Dendritic cell treated with granulocyte-macrophage colony-stimulating factor and Interleukin-4, amounts not matched to agents 40 ng/mL and 50 ng/mL, for 4 days (primary cell): ENCODE results near the gene TRAF3IP3.

Experiments
- H3K27ac Mint-ChIP-seq: one replicate; pipeline ENCODE4 v1.8.0; 2022; ENCODE audit warnings: mild to moderate bottlenecking, mixed read lengths
- H3K27me3 Mint-ChIP-seq: one replicate; pipeline ENCODE4 v1.8.0; 2022; ENCODE audit warnings: mild to moderate bottlenecking, mixed read lengths
- H3K36me3 Mint-ChIP-seq: one replicate; pipeline ENCODE4 v1.8.0; 2022; ENCODE audit warnings: low read depth, mixed read lengths
- H3K4me1 Mint-ChIP-seq: one replicate; pipeline ENCODE4 v1.8.0; 2022; ENCODE audit warnings: low read depth, mixed read lengths
- H3K4me3 Mint-ChIP-seq: one replicate; pipeline ENCODE4 v1.8.0; 2022; ENCODE audit warnings: mild to moderate bottlenecking, moderate library complexity, mixed read lengths
- H3K9me3 Mint-ChIP-seq: one replicate; pipeline ENCODE4 v1.8.0; 2022; ENCODE audit warnings: mixed read lengths
- intact Hi-C: fragments of 100-400 bp; cut with micrococcal nuclease; formaldehyde crosslinking; loops from one replicate; pipeline ENCODE4 v1.15.0; 2022

The TRAF3IP3 gene

DNA sequence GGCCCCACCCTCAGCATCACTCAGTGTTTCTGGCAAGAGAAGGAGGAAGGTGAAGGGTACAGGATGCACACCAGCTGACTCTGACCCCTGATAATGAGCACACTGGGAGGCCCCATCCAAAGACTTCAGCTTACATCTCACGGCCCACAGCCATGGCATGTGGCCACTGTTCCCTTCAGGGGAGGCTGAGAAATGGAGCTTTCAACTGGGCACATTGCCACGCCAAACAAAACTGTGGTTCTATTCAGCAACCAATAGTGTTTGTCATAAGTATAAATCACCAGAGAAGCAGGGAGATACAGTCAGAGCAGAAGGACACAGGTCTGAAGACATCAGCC, 12.7 kb upstream of the TRAF3IP3 start:
- peaks cover 64% of the 10 kb centered on the region for H3K4me1 Mint-ChIP-seq
- H3K9me3 Mint-ChIP-seq, result no peaks in the 10 kb centered on the region
- H3K27me3 Mint-ChIP-seq, result no peaks in the 10 kb centered on the region
- peak overlapping the region; percentile 47 for H3K27ac Mint-ChIP-seq
- H3K36me3 Mint-ChIP-seq, result no peaks in the 10 kb centered on the region
- intact Hi-C loops, result no loop called here
- no peak overlapping the region for H3K4me3 Mint-ChIP-seq

DNA sequence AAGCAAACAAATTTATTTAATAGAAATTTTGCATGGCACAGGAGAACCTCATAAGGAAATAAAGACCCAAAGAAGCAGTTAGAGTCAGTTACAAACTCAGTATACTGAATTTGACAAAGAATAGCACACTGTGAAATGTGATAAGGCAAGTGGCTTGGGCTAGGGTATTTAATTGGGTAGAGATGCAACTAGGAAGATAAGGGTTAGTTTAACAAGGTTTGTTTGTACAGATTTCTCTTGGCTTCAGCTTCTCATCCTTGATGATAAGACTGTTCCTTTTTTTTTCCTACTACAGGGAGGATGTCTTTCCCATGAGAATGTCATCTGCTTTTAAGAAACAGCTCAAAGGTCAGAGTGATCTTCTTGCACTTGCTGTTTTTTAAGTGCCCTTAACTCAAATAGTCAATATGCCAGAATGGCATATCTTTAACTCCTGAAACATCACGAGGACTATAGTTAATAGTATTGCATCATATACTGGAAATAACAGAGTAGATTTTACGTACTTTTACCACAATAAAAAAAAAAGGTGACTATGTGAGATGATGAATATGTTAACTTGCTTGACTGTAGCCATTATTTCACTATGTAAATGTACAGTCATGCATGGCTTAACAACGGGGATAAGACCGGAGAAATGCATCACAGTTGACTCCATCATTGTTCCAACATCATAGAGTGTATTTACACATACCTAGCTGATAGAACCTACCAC, 9.2 kb upstream of the TRAF3IP3 start:
- Mint-ChIP-seq H3K36me3 (no peaks in the 10 kb centered on the region), H3K4me3 (no peak overlapping the region), H3K9me3 (no peaks in the 10 kb centered on the region), H3K27ac (no peak overlapping the region), H3K4me1 (peaks cover 71% of the 10 kb centered on the region), H3K27me3 (no peaks in the 10 kb centered on the region)
- intact Hi-C loops, result loop anchor here (1.0 to 5.0 kb wide), 4 partner anchors 53 to 170 kb away; partner anchors contain the start of gene LAMB3

DNA sequence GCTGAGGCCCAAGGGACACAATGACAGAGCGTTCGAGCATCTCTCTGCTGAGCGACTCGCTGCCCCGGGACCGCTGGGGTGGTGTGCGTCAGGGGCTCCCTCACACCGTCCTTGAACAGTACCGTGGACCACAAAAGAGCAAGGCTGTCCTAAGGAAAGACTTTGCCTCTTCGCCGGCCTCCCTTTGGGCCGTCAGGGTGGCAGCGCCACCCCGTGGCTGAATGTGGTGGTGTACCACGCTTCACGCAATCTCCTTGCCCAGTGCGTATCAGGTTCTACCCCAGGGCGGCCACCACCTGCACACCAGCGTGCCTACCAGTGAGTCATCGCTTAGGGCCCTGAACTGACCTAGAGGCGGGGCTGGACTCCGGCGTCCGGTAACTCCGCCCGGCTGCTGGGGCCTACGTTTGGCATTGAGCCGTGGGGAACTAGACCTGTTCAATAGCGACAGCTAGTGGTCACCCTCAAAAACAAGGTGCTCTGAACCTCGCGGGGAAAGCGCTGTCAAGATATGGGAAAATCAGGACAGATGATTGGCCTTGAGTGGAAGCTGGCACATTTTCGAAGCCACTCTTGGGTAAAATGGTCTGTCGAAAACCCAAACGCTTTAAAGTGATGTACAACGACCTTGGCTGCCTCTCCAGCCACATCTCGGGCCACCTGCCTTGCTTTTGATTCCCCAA, 8.1 kb upstream of the TRAF3IP3 start:
- H3K4me3 Mint-ChIP-seq, result peak overlapping the region; percentile 80
- no peaks in the 10 kb centered on the region for H3K9me3 Mint-ChIP-seq
- peak overlapping the region; percentile 77 for H3K27ac Mint-ChIP-seq
- H3K4me1 Mint-ChIP-seq, result peaks cover 73% of the 10 kb centered on the region
- intact Hi-C loops, result loop anchor here (1.0 to 5.0 kb wide), 4 partner anchors 54 to 171 kb away; partner anchors contain the start of gene LAMB3
- H3K36me3 Mint-ChIP-seq, result no peaks in the 10 kb centered on the region
- no peaks in the 10 kb centered on the region for H3K27me3 Mint-ChIP-seq

DNA sequence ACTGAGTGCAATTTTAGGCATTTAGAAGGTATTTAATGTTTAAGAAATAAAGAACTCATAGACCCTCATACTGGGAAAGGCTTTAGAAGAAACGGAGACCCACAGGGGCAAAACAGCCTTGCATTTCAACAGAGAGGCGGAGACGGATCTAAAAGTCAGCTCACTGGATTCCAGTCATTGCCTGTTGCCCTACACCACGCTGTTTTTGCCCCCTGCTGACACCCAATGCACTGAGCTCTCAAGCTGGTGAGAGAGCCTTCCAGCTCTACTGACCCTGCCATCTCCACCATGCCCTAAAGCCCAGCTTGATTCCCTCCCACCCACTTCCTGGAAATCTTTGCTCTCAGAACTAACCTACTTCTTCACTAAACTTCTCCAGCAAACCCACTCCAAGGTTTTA, 7.2 kb upstream of the TRAF3IP3 start:
- H3K36me3 Mint-ChIP-seq, result no peaks in the 10 kb centered on the region
- H3K27me3 Mint-ChIP-seq, result no peaks in the 10 kb centered on the region
- H3K27ac Mint-ChIP-seq, result peak overlapping the region; percentile 77
- no peak overlapping the region for H3K4me3 Mint-ChIP-seq
- intact Hi-C loops, result loop anchor here (5.0 kb wide), 1 partner anchor 96 kb away; the partner anchor contains the start of gene LAMB3
- H3K9me3 Mint-ChIP-seq, result no peaks in the 10 kb centered on the region
- peaks cover 64% of the 10 kb centered on the region for H3K4me1 Mint-ChIP-seq

DNA sequence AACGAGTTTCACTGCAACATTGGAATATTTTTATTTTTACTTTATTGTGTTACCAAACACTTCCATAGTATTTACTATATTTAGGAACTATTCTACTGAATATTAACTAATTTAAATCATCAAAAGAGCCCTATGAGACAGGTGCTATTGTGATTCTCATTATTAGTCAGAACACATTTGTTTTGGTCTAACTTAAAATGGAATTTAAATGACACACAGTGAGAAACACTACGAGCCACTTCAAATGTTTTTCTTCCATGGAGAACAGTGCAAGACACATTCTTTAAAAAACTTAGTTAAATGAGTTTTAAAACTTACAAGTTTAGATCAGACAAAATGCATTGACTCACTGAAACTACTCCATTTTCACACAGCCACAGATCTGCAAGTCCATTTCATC, 6.6 kb upstream of the TRAF3IP3 start:
- no peaks in the 10 kb centered on the region for H3K36me3 Mint-ChIP-seq
- H3K4me1 Mint-ChIP-seq, result peaks cover 63% of the 10 kb centered on the region
- H3K4me3 Mint-ChIP-seq, result no peak overlapping the region
- intact Hi-C loops, result loop anchor here (5.0 kb wide), 1 partner anchor 97 kb away; the partner anchor contains the start of gene LAMB3
- H3K27me3 Mint-ChIP-seq, result no peaks in the 10 kb centered on the region
- H3K9me3 Mint-ChIP-seq, result no peaks in the 10 kb centered on the region
- H3K27ac Mint-ChIP-seq, result no peak overlapping the region

- Mint-ChIP-seq H3K4me3 (no peak overlapping the region), H3K27me3 (no peaks in the 10 kb centered on the region), H3K36me3 (no peaks in the 10 kb centered on the region), H3K9me3 (no peaks in the 10 kb centered on the region), H3K4me1 (peaks cover 62% of the 10 kb centered on the region), H3K27ac (no peak overlapping the region)
- intact Hi-C loops, result loop anchor here (5.0 kb wide), 1 partner anchor 97 kb away; the partner anchor contains the start of gene LAMB3
Observed at GRCh38 chr1:209749670-209750323, 6.1 kb upstream of the TRAF3IP3 start.

- Mint-ChIP-seq H3K4me1 (peaks cover 75% of the 10 kb centered on the region), H3K36me3 (no peaks in the 10 kb centered on the region), H3K9me3 (no peaks in the 10 kb centered on the region), H3K27me3 (no peaks in the 10 kb centered on the region), H3K27ac (peak overlapping the region; percentile 73), H3K4me3 (no peak overlapping the region)
- intact Hi-C loops, result no loop called here
Observed at GRCh38 chr1:209751627-209752231, 4.1 kb upstream of the TRAF3IP3 start.

DNA sequence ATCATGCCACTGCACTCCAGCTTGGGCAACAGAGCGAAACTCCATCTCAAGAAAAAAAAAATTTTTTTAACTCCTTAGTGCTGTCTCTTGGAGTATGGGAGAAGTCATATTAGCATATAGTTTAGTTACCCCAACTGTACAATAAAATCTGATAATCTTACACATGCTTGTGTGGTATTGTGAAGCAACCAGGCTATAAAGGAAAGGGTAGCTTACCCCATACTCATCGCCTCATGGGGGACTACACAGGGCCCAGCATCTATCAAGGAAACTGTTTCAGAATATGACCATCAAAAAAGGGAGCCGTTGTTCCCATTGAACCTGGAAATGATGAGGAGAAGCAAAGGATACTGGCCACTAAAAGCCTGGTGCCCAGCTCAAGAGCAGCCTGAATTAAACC, 3.0 kb upstream of the TRAF3IP3 start:
- no peaks in the 10 kb centered on the region for H3K36me3 Mint-ChIP-seq
- H3K27me3 Mint-ChIP-seq, result no peaks in the 10 kb centered on the region
- H3K9me3 Mint-ChIP-seq, result no peaks in the 10 kb centered on the region
- no peak overlapping the region for H3K4me3 Mint-ChIP-seq
- no peak overlapping the region for H3K27ac Mint-ChIP-seq
- H3K4me1 Mint-ChIP-seq, result peaks cover 79% of the 10 kb centered on the region
- intact Hi-C loops, result no loop called here

GRCh38 chr1:209755256-209755655, 597 bp upstream of the TRAF3IP3 start:
- Mint-ChIP-seq H3K36me3 (peaks cover 22% of the 10 kb centered on the region), H3K27ac (peak overlapping the region; percentile 91), H3K4me3 (peak overlapping the region; percentile 84), H3K9me3 (no peaks in the 10 kb centered on the region), H3K27me3 (no peaks in the 10 kb centered on the region), H3K4me1 (peaks cover 87% of the 10 kb centered on the region)
- intact Hi-C loops, result no loop called here

DNA sequence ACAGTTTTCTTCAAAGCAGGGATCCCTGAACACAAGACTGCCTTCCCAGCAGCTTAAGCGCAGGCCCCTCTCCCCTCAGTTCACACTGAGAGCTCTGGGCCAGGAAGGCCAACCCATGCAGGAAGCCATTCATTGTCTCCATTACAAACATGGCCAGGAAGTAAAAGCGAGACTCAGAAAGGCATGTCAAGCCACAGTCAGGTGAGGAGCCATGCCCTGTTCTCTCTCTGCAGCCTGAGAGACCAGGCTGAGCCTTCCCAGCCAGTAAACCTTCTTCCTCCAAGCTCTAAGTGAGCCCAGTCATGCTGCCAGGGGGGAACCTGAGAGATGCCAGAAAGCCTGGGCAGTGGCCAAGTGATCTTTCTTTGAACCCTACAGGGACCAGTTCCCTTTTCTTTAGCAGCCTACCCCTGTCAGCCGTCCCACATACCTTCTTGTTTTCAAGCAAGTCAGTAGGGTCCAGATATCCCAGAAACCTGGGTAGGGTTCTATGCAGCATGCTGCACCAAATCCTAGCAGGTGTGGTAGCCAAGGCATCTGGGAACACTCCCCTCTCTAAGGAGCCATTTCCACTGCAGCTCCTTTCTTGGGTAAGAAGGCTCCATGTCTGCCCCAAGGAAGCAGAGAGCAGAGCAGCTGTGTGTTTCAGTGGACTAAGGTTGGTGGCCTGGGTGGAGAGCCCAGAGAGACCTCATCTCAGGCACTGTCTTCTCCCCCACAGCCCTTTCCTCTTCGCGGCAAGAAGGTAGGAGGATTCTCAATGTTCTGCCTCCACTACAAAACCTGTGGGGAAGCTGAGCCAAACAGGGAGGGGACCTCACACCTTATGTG, 977 bp downstream of the TRAF3IP3 start:
- H3K4me3 Mint-ChIP-seq, result peak overlapping the region; percentile 84
- H3K36me3 Mint-ChIP-seq, result peaks cover 33% of the 10 kb centered on the region
- intact Hi-C loops, result no loop called here
- no peaks in the 10 kb centered on the region for H3K9me3 Mint-ChIP-seq
- peak overlapping the region; percentile 91 for H3K27ac Mint-ChIP-seq
- H3K27me3 Mint-ChIP-seq, result no peaks in the 10 kb centered on the region
- peaks cover 87% of the 10 kb centered on the region for H3K4me1 Mint-ChIP-seq

GRCh38 chr1:209758400-209758799, 2.5 kb downstream of the TRAF3IP3 start:
- Mint-ChIP-seq H3K27ac (peak overlapping the region; percentile 73), H3K4me1 (peaks cover 94% of the 10 kb centered on the region), H3K9me3 (no peaks in the 10 kb centered on the region), H3K27me3 (no peaks in the 10 kb centered on the region), H3K36me3 (peaks cover 49% of the 10 kb centered on the region), H3K4me3 (peak overlapping the region; percentile 65)
- intact Hi-C loops, result no loop called here

DNA sequence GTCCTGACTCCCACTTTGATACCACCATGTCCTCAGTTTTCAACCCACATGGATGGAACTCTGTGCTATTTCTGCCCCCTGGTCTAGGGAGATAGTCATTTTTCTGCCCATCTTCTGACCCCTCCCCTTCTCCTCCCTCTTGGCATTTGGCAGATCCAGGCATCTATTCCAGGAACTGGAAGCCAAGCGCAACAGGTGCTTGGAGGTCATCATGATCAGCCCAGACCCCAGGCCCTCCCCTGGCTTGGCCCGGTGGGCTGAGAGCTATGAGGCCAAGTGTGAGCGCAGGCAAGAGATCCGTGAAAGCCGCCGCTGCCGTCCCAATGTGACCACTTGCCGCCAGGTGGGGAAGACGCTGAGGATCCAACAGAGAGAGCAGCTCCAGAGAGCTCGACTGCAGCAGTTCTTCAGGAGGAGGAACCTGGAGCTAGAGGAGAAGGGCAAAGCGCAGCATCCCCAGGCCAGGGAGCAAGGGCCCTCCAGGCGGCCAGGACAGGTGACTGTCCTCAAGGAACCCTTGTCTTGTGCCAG, 4.0 kb downstream of the TRAF3IP3 start:
- H3K4me1 Mint-ChIP-seq, result peaks cover 93% of the 10 kb centered on the region
- H3K27ac Mint-ChIP-seq, result peak overlapping the region; percentile 73
- H3K9me3 Mint-ChIP-seq, result no peaks in the 10 kb centered on the region
- H3K27me3 Mint-ChIP-seq, result no peaks in the 10 kb centered on the region
- intact Hi-C loops, result no loop called here
- peak overlapping the region; percentile 2 for H3K4me3 Mint-ChIP-seq
- peaks cover 63% of the 10 kb centered on the region for H3K36me3 Mint-ChIP-seq

DNA sequence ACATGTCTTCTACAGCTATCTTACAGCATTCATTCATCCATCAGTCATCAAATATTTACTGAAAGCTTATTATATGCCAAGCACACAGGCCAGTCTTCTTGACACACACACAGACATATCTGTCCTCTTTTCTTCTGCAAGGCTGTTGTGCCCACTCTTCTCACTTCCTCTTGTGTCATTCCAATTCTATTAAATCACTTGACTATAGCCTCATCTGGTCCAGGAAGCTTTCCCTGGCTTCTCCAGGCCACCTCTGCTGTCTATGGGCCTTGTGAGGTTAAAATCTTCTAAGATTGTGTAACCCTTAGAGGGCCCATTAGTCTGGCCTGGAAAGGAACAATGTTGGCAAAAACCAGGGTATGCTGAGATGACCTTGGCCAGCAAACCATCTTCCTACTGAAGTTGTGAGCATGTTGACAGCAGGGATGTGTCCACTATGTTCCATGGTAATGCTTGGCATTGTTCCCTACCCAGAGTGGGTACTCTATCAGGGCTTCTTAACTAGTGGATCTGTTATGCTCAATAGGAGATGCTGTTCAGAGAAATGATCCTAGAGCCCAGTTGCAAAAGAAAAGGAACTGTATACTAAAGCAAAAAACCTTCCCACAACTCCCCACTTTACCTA, 5.3 kb downstream of the TRAF3IP3 start:
- Mint-ChIP-seq H3K4me3 (no peak overlapping the region), H3K36me3 (peaks cover 75% of the 10 kb centered on the region), H3K4me1 (peaks cover 89% of the 10 kb centered on the region), H3K9me3 (no peaks in the 10 kb centered on the region), H3K27me3 (no peaks in the 10 kb centered on the region), H3K27ac (peak overlapping the region; percentile 73)
- intact Hi-C loops, result no loop called here
